OCI-LY3 (cell line): ENCODE data around the gene IL1RN.
A peak's percentile ranks its signal among the peaks of the same experiment; 100 is the strongest.

Source experiments
- H2AFZ ChIP-seq: fragments of 200-600, 300-600 bp; shearing (Covaris generic); 2 replicates; pipeline ENCODE4 v1.6.0; 2014; ENCODE audit warnings: antibody characterized with exemption, low read depth, low read length
- H3K27ac ChIP-seq: fragments of 200-600, 300-600 bp; sonication (generic); 2 replicates; pipeline ENCODE4 v1.5.1; 2014; ENCODE audit warnings: mild to moderate bottlenecking, low read length, moderate library complexity, mixed read lengths
- H3K27me3 ChIP-seq: fragments of 200-600, 300-600 bp; sonication (generic); 2 replicates; pipeline ENCODE4 v1.6.1; 2014; ENCODE audit warnings: low read depth, low read length, mixed read lengths
- H3K36me3 ChIP-seq: fragments of 200-600, 300-600 bp; sonication (generic); replicated peaks from 2 replicates; pipeline ENCODE3; 2014; ENCODE audit warnings: low read depth, low read length, mixed read lengths
- H3K4me1 ChIP-seq: fragments of 300-600, 200-600 bp; sonication (generic); 2 replicates; pipeline ENCODE4 v1.6.1; 2014; ENCODE audit warnings: low read length, mixed read lengths
- H3K4me2 ChIP-seq: fragments of 200-600, 300-600 bp; sonication (generic); 2 replicates; pipeline ENCODE4 v1.6.1; 2014; ENCODE audit warnings: low read length, mixed read lengths
- H3K4me3 ChIP-seq: fragments of 300-600, 200-600 bp; sonication (generic); 2 replicates; pipeline ENCODE4 v1.5.1; 2014; ENCODE audit warnings: antibody characterized with exemption, mild to moderate bottlenecking, low read length, moderate library complexity
- H3K79me2 ChIP-seq: fragments of 300-600, 200-600 bp; shearing (Covaris generic); 2 replicates; pipeline ENCODE4 v1.6.1; 2014; ENCODE audit warnings: mild to moderate bottlenecking, low read length, mixed read lengths
- H3K9ac ChIP-seq: fragments of 300-600, 200-600 bp; shearing (Covaris generic); 2 replicates; pipeline ENCODE4 v1.6.0; 2014; ENCODE audit warnings: mild to moderate bottlenecking, low read length, moderate library complexity
- H3K9me3 ChIP-seq: fragments of 200-600, 300-600 bp; shearing (Covaris generic); 2 replicates; pipeline ENCODE4 v1.6.1; 2014; ENCODE audit warnings: low read length, mixed read lengths; ENCODE audit not compliant: insufficient read depth
- H4K20me1 ChIP-seq: fragments of 200-600, 300-600 bp; sonication (generic); 2 replicates; pipeline ENCODE4 v1.6.1; 2016; ENCODE audit warnings: low read length, mixed read lengths; ENCODE audit not compliant: insufficient read depth
- CTCF ChIP-seq: fragments of 200-600, 300-600 bp; sonication (generic); IDR thresholded peaks from 2 replicates; pipeline ENCODE4 v1.5.1; 2014; ENCODE audit warnings: antibody characterized with exemption, low read length, low read depth
- EZH2phosphoT487 ChIP-seq: fragments of 200-600 bp; shearing (Covaris generic); IDR thresholded peaks from 2 replicates; pipeline ENCODE4 v1.6.1; 2018; ENCODE audit warnings: antibody characterized with exemption, mixed run types, low read depth

Gene IL1RN

DNA sequence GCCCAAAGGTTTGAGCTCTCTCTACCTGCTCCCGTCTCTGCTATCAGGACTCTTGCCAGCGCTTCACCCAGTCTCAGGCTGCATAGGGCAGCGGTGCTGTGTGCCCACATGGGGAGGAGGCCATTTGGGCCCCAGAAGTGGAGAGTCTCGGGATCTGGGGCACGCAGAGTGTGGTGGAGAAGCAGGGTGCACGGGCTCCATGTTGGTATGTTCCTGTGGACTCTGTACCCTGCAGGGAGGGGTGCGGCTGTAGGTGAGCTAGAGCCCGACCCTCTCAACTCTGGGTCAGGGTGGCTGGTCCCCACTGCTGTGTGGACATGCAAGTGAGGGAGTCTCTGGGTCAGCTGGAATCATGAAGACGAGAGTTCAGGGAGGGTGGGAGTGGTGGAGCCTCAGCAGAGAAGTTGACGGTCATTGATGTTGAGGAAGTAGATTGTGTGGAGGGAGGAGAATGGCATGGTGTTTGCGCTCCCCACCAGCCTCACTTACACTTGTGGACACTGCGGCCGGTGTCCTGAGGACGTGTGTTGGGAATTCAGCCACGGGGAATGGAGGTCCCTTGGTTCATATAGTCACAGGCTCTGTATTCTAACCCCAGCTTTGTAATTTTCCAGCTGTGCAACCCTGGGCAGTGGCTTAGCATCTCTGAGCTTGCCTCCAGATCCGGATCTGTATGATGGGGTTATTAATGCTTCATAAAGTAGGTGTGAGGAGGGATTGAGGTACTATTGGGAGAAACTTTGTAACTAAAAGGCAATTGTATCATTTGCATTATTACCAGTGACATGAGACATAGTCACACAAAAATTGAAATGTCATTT lies 45.5 kb downstream of the IL1RN start:
- Histone ChIP-seq H2AFZ (peak overlapping the region; percentile 67), H3K4me3 (peak overlapping the region; percentile 97), H3K79me2 (peaks cover 46% of the 10 kb centered on the region), H3K9ac (peak overlapping the region; percentile 96), H3K9me3 (no peaks in the 10 kb centered on the region), H3K27ac (peak overlapping the region; percentile 71), H3K4me2 (peak overlapping the region; percentile 100), H4K20me1 (peaks cover 24% of the 10 kb centered on the region), H3K36me3 (peaks cover 32% of the 10 kb centered on the region), H3K4me1 (peaks cover 36% of the 10 kb centered on the region), H3K27me3 (no peaks in the 10 kb centered on the region)
- TF ChIP-seq CTCF (no peak), EZH2phosphoT487 (no peak)

DNA sequence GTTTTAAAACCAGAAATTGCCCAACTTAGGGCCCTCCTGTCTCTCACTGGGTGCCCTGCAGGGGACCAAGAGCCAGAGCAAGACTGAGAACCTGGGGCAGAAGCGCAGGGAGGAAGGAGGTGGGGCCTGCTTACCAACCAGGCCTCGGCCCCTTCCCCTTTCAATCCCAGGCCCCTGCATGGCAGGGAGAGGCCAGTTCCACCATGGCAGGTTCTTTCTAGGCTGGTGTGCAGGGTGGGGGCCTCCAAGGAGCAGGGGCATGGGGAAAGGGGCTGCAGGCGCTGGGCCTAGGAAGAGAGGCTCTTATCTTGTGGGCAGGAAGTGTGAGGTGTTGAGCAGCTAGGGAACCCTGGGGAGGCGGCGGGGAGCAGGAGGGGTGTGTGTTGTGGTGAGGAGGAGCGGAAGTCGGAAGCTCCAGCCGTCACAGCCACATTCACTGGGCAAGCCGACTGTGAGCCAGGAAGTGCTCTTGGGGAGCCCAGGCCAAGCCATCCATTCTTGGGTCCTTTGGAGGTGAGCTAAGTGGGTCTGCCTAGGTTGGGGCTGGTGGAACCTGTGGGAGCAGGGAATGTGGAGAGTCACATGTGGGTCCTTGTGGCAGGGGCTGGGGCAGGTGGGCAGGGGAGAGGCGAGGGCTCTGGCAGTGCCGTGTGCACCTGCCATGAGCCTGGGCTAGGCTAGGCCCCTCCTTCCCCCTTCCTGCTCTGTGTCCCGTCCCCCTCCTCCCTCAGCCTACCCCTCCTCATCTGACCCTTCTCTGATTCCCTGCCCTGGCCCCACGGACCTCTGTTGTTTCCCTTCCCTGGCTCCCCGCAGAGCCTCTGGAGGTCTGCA lies 46.4 kb downstream of the IL1RN start, which contains the start of gene PSD4:
TSS of gene PSD4 (plus strand) at position 430 of the 834 bp plus-strand sequence. CDS start 8,486 bp downstream, outside the sequence.
- Histone ChIP-seq H3K4me3 (peak within 1 kb of the TSS; percentile 97), H3K4me1 (peaks cover 36% of the 10 kb centered on the region), H3K9ac (peak within 1 kb of the TSS; percentile 96), H4K20me1 (peaks cover 32% of the 10 kb centered on the region), H3K36me3 (peaks cover 35% of the 10 kb centered on the region), H2AFZ (peak within 1 kb of the TSS; percentile 67), H3K9me3 (no peaks in the 10 kb centered on the region), H3K4me2 (peak within 1 kb of the TSS; percentile 100), H3K27me3 (no peaks in the 10 kb centered on the region), H3K79me2 (peaks cover 54% of the 10 kb centered on the region), H3K27ac (peak within 1 kb of the TSS; percentile 71)
- TF ChIP-seq EZH2phosphoT487, result no peak
- TF ChIP-seq CTCF, result no peak

- H3K9ac ChIP-seq, result peak overlapping the region; percentile 96
- H3K4me1 ChIP-seq, result peaks cover 36% of the 10 kb centered on the region
- H3K9me3 ChIP-seq, result no peaks in the 10 kb centered on the region
- H4K20me1 ChIP-seq, result peaks cover 37% of the 10 kb centered on the region
- H3K4me3 ChIP-seq, result peak overlapping the region; percentile 97
- H3K36me3 ChIP-seq, result peaks cover 35% of the 10 kb centered on the region
- peaks cover 60% of the 10 kb centered on the region for H3K79me2 ChIP-seq
- H3K27ac ChIP-seq, result peak overlapping the region; percentile 71
- peak; percentile 46 for TF ChIP-seq CTCF
- no peak for TF ChIP-seq EZH2phosphoT487
- no peak overlapping the region for H2AFZ ChIP-seq
- no peaks in the 10 kb centered on the region for H3K27me3 ChIP-seq
- H3K4me2 ChIP-seq, result peak overlapping the region; percentile 100
These were observed 47.0 kb downstream of the IL1RN start for GRCh38 chr2:113174376-113174750.
